Measurements from ENCODE around the gene LINGO3.

- TF ChIP-seq CTCF (IDR thresholded peaks at IDR 0.05; ENCODE audit: poor library complexity, severe bottlenecking): peak; percentile 96
- no peak for TF ChIP-seq REST (IDR thresholded peaks at IDR 0.05; ENCODE audit: borderline replicate concordance)
- no peak for TF ChIP-seq EZH2 (IDR thresholded peaks at IDR 0.05; ENCODE audit: borderline replicate concordance, insufficient read depth, low read length, poor library complexity, severe bottlenecking)
- peak; percentile 86 for TF ChIP-seq SMC3 (conservative IDR thresholded peaks at IDR 0.05; ENCODE audit: poor library complexity)
- peak; percentile 71 for TF ChIP-seq RAD21 (conservative IDR thresholded peaks at IDR 0.05)
- no peak for TF ChIP-seq TAF1 (IDR thresholded peaks at IDR 0.05; ENCODE audit: low read depth)
- TF ChIP-seq POLR2AphosphoS5 (IDR thresholded peaks at IDR 0.05): no peak
These were observed 34.4 kb downstream of the LINGO3 start for GRCh38 chr19:2273356-2274184.

All from neural cell (in vitro differentiated cells).